ENCODE data around the gene CXCL14.

The CXCL14 gene

GRCh38 chr5:135539430-135540005 is 39.3 kb downstream of the CXCL14 start:
- H3K36me3 ChIP-seq, result no peaks in the 10 kb centered on the region
- no peak overlapping the region for H3K4me3 ChIP-seq (ENCODE audit: low read depth, low read length)
- H3K9me3 ChIP-seq (ENCODE audit: severe bottlenecking), result peaks cover 4% of the 10 kb centered on the region
- DNase-seq, result no peak
- TF ChIP-seq, protein P1, sequence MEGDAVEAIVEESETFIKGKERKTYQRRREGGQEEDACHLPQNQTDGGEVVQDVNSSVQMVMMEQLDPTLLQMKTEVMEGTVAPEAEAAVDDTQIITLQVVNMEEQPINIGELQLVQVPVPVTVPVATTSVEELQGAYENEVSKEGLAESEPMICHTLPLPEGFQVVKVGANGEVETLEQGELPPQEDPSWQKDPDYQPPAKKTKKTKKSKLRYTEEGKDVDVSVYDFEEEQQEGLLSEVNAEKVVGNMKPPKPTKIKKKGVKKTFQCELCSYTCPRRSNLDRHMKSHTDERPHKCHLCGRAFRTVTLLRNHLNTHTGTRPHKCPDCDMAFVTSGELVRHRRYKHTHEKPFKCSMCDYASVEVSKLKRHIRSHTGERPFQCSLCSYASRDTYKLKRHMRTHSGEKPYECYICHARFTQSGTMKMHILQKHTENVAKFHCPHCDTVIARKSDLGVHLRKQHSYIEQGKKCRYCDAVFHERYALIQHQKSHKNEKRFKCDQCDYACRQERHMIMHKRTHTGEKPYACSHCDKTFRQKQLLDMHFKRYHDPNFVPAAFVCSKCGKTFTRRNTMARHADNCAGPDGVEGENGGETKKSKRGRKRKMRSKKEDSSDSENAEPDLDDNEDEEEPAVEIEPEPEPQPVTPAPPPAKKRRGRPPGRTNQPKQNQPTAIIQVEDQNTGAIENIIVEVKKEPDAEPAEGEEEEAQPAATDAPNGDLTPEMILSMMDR (IDR thresholded peaks at IDR 0.05; ENCODE audit: low read depth, low read length), result no peak
- no peak overlapping the region for H3K27ac ChIP-seq
- H3K27me3 ChIP-seq (ENCODE audit: insufficient read depth, low read depth, severe bottlenecking), result no peaks in the 10 kb centered on the region

- TF ChIP-seq, protein P1 (IDR thresholded peaks at IDR 0.05; ENCODE audit: low read depth, low read length), result no peak
- DNase-seq, result peak; percentile 77
- H3K27ac ChIP-seq, result peak overlapping the region; percentile 55
- peaks cover 4% of the 10 kb centered on the region for H3K9me3 ChIP-seq (ENCODE audit: severe bottlenecking)
- no peaks in the 10 kb centered on the region for H3K36me3 ChIP-seq
- no peaks in the 10 kb centered on the region for H3K27me3 ChIP-seq (ENCODE audit: insufficient read depth, low read depth, severe bottlenecking)
- H3K4me3 ChIP-seq (ENCODE audit: low read depth, low read length), result no peak overlapping the region
These were observed 40.5 kb downstream of the CXCL14 start for GRCh38 chr5:135538261-135538660.

DNA sequence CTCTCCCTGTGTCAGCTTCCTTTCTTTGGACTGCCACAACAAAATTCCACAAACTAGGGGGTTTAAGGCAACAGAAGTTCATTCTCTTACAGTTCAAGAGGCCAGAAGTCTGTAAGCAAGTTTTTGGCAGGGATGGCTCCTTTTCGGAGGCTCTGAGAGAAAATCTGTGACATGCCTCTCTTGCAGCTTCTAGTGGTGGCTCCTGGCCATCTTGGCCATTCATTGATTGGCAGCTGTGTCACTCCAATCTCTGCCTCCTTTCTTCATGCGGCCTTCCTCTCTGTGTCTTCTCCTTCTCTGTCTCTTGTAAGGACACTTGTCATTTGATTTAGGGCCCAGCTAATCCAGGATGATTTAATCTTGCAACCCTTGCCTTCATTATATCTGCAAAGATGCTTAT is 41.0 kb downstream of the CXCL14 start:
- Histone ChIP-seq H3K4me3 (ENCODE audit: low read depth, low read length) (no peak overlapping the region), H3K9me3 (ENCODE audit: severe bottlenecking) (peaks cover 4% of the 10 kb centered on the region), H3K36me3 (no peaks in the 10 kb centered on the region), H3K27me3 (ENCODE audit: insufficient read depth, low read depth, severe bottlenecking) (no peaks in the 10 kb centered on the region), H3K27ac (peak overlapping the region; percentile 55)
- TF ChIP-seq, protein P1 (IDR thresholded peaks at IDR 0.05; ENCODE audit: low read depth, low read length), result no peak
- DNase-seq, result no peak

- Histone ChIP-seq H3K36me3 (no peaks in the 10 kb centered on the region), H3K27me3 (ENCODE audit: insufficient read depth, low read depth, severe bottlenecking) (no peaks in the 10 kb centered on the region), H3K4me3 (ENCODE audit: low read depth, low read length) (no peak overlapping the region), H3K9me3 (ENCODE audit: severe bottlenecking) (peaks cover 4% of the 10 kb centered on the region), H3K27ac (no peak overlapping the region)
- TF ChIP-seq, protein P1 (IDR thresholded peaks at IDR 0.05; ENCODE audit: low read depth, low read length), result no peak
- DNase-seq, result no peak
These were observed 41.5 kb downstream of the CXCL14 start for GRCh38 chr5:135537271-135537670.

DNA sequence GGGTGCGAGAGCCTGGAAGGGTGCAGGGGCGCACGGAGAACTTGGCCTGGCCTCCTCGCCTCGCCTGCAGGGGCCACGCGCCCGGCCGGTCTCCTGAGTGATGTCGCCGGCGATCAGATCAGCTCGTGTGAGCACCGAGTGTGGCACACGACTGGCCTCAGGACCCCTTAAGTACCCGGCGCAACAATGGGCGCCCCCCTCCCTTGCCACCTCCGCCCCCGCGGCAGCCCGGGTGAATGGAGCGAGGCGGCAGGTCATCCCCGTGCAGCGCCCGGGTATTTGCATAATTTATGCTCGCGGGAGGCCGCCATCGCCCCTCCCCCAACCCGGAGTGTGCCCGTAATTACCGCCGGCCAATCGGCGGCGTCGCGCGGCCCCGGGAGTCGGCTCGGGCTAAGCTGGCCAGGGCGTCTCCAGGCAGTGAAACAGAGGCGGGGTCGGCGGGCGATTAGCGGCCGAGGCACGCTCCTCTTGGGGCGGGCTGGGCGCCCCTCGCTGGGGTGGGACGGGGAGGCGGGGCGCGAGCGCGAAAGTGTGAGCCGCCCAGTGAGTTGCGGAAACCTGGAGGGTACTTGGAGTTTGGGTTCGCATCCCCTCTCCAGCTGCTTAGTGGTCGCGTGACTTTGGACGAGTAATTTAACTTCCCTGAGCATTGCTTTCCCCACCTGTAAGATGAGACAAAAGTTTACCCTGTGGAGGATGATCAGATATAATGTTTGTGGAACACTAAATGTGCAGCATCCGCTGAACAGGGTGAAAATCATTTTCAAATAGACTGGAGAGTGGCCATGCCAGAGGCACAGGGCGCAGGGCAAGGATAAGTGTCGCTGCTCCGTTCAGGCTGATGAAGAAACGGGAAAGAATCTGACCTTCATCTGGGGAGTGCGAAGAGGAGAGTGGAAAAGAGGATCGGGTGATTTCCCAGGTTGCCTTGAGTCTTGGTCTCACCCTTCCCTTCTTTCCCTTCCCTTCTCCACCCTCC is 42.7 kb downstream of the CXCL14 start, which contains the start of gene NEUROG1:
Gene NEUROG1 (minus strand): TSS at position 145 of the 982 bp plus-strand sequence. CDS start 274 bp downstream, outside the sequence.
- H3K27ac ChIP-seq, result no peak within 1 kb of the TSS
- peaks cover 4% of the 10 kb centered on the region for H3K9me3 ChIP-seq (ENCODE audit: severe bottlenecking)
- DNase-seq, result no peak
- TF ChIP-seq, protein P1 (IDR thresholded peaks at IDR 0.05; ENCODE audit: low read depth, low read length), result no peak
- no peaks in the 10 kb centered on the region for H3K36me3 ChIP-seq
- H3K27me3 ChIP-seq (ENCODE audit: insufficient read depth, low read depth, severe bottlenecking), result no peaks in the 10 kb centered on the region
- no peak within 1 kb of the TSS for H3K4me3 ChIP-seq (ENCODE audit: low read depth, low read length)
